Parathyroid adenoma (tissue), 2 donors: Measurements from ENCODE around the gene CUL4A.

Experiments
- H2AFZ ChIP-seq: fragments of 300-600 bp; sonication (generic); one replicate; pipeline ENCODE4 v1.7.0; 2017; ENCODE audit warnings: antibody characterized with exemption, mild to moderate bottlenecking
- H3K27ac ChIP-seq: fragments of 300-600 bp; sonication (generic); one replicate; pipeline ENCODE4 v1.7.0; 2017
- H3K27me3 ChIP-seq: fragments of 300-600 bp; sonication (generic); one replicate; pipeline ENCODE4 v1.7.0; 2017; ENCODE audit warnings: low read length; ENCODE audit not compliant: control insufficient read depth, insufficient read depth
- H3K36me3 ChIP-seq: fragments of 300-600 bp; sonication (generic); one replicate; pipeline ENCODE4 v1.7.0; 2017; ENCODE audit warnings: low read length; ENCODE audit not compliant: control insufficient read depth, insufficient read depth
- H3K4me1 ChIP-seq: fragments of 300-600 bp; sonication (generic); one replicate; pipeline ENCODE4 v1.7.0; 2017; ENCODE audit warnings: control low read depth
- H3K4me2 ChIP-seq: fragments of 300-600 bp; sonication (generic); one replicate; pipeline ENCODE4 v1.7.0; 2017; ENCODE audit warnings: low read length
- H3K4me3 ChIP-seq: fragments of 300-600 bp; sonication (generic); one replicate; pipeline ENCODE4 v1.7.0; 2017; ENCODE audit warnings: low read depth, low read length
- H3K79me2 ChIP-seq: fragments of 300-600 bp; sonication (generic); one replicate; pipeline ENCODE4 v1.7.0; 2017; ENCODE audit warnings: control low read depth
- H3K9ac ChIP-seq: fragments of 300-600 bp; sonication (generic); one replicate; pipeline ENCODE4 v1.7.0; 2017; ENCODE audit warnings: mild to moderate bottlenecking
- H3K9me3 ChIP-seq: fragments of 300-600 bp; sonication (generic); one replicate; pipeline ENCODE4 v1.7.0; 2017; ENCODE audit warnings: low read length; ENCODE audit not compliant: control insufficient read depth
- TF ChIP-seq, protein P1 (sequence below): fragments of 300-600 bp; sonication (generic); IDR thresholded peaks from one replicate; pipeline ENCODE4 v1.7.0; 2017; ENCODE audit warnings: antibody characterized with exemption, mild to moderate bottlenecking
- donor health status: primary hyperparathyroidism.

CUL4A gene

DNA sequence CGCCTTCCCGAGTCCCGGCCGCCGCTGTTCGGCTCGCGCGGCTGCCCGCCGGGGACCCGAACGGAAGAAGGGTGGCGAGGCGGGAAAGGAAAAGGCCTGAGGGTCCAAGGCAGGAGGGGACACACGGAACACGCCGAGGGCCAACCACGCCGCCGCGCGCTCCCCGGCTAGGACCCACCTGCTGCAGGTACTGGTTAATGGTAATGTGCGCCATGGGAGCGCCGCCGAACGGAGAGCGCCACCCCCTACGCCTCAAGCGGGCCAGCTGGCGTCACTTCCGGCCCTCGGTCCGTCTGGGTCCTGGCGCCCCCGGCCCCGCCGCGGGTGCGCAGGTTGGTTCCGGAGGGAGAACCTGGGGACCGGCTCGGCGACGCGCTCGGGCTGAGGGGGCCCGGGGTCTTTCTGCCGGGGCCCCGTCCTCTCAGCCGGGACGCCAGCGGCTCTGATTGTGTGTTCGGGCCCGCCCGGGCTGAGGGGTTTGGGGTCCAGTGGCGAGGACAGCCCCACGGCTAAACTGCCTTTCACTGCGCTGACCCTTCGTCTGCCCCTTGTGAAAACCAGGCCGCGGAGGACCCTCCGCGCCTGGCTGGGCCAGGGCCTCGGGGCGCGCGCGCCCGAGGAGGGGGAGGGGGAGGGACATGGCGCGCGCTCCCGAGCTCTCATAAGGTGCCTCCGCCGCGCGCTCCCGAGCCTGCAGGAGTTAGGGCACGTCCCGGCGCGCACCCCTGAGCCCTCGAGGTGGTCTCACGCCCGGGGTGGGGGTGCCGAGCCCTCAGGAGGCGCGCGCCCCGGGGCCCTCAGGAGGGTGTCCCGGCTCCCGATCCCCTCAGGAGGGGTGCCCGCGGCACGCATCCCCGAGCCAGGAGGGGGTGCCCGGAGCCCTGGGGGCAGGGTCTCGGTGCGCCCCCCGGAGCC, 735 bp upstream of the CUL4A start, which contains the start of gene PCID2:
Gene PCID2, minus strand, starts transcription at position 249 of the 915 bp plus-strand sequence. Its CDS starts 35 bp downstream, at position 214.
- peak within 1 kb of the TSS; percentile 84 for H3K4me3 ChIP-seq
- H2AFZ ChIP-seq: peak within 1 kb of the TSS; percentile 92
- peak within 1 kb of the TSS; percentile 76 for H3K9ac ChIP-seq
- H3K4me1 ChIP-seq: no peaks in the 10 kb centered on the region
- peak within 1 kb of the TSS; percentile 93 for H3K4me2 ChIP-seq
- H3K79me2 ChIP-seq: peaks cover 29% of the 10 kb centered on the region
- peak within 1 kb of the TSS; percentile 94 for H3K27ac ChIP-seq
- no peaks in the 10 kb centered on the region for H3K36me3 ChIP-seq
- TF ChIP-seq, protein P1, sequence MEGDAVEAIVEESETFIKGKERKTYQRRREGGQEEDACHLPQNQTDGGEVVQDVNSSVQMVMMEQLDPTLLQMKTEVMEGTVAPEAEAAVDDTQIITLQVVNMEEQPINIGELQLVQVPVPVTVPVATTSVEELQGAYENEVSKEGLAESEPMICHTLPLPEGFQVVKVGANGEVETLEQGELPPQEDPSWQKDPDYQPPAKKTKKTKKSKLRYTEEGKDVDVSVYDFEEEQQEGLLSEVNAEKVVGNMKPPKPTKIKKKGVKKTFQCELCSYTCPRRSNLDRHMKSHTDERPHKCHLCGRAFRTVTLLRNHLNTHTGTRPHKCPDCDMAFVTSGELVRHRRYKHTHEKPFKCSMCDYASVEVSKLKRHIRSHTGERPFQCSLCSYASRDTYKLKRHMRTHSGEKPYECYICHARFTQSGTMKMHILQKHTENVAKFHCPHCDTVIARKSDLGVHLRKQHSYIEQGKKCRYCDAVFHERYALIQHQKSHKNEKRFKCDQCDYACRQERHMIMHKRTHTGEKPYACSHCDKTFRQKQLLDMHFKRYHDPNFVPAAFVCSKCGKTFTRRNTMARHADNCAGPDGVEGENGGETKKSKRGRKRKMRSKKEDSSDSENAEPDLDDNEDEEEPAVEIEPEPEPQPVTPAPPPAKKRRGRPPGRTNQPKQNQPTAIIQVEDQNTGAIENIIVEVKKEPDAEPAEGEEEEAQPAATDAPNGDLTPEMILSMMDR: no peak
- H3K9me3 ChIP-seq: no peaks in the 10 kb centered on the region
- H3K27me3 ChIP-seq: no peaks in the 10 kb centered on the region

DNA sequence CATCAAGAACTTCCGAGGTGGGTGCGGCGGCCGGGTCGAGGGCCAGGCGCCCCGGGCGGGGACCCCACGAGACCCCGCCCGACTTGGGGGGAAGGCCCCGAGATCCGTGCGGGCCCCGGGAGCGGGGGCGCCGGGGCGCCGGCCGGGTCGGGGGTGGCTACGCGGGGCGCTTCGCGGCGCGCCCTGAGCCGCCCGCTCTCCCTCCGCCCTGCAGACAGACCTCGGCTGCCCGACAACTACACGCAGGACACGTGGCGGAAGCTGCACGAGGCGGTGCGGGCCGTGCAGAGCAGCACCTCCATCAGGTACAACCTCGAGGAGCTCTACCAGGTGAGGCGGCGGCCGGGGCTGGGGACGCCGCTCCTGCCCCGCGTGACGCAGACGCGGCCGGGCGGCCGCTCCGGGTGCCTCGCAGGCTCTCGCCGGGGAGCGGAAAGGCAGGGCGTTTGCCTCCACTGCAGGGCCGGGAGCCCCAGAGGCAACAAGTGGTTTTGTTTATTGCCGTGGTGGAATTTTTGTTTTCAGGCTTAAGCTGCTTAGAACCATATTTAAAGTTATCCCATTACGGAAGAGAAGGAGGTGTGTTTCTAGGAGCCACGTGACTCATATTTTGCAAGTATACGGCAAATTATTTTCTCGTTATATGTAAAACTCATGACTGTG, 477 bp downstream of the CUL4A start:
- peak overlapping the region; percentile 72 for H3K4me3 ChIP-seq
- no peak overlapping the region for H3K27ac ChIP-seq
- H2AFZ ChIP-seq: peak overlapping the region; percentile 63
- no peaks in the 10 kb centered on the region for H3K9me3 ChIP-seq
- H3K79me2 ChIP-seq: peaks cover 22% of the 10 kb centered on the region
- H3K4me2 ChIP-seq: peak overlapping the region; percentile 48
- H3K9ac ChIP-seq: no peak overlapping the region
- TF ChIP-seq, protein P1: no peak
- H3K27me3 ChIP-seq: no peaks in the 10 kb centered on the region
- no peaks in the 10 kb centered on the region for H3K4me1 ChIP-seq
- no peaks in the 10 kb centered on the region for H3K36me3 ChIP-seq

DNA sequence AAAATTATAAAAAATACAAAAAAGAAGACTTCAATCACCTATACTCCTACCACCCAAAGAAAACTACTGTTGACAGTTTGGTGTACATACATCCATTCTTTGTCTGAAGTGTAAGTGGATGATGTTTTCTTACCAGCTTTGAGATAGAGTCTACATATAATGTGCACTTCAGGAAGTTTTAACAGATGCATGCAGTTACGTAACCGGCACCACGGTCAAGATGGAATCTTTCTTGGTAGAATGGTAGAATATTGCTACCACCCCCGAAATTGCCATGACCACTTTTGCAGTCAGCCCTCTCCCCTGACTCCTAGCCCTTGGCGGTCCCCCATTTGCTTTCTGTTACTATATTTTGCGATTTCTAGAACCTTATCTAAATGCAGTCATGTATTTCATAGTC, 1.4 kb downstream of the CUL4A start:
- Histone ChIP-seq H3K4me1 (peaks cover 5% of the 10 kb centered on the region), H3K4me2 (no peak overlapping the region), H3K27me3 (no peaks in the 10 kb centered on the region), H3K9me3 (no peaks in the 10 kb centered on the region), H3K36me3 (no peaks in the 10 kb centered on the region), H3K79me2 (peaks cover 22% of the 10 kb centered on the region), H2AFZ (no peak overlapping the region), H3K27ac (no peak overlapping the region), H3K4me3 (no peak overlapping the region), H3K9ac (no peak overlapping the region)
- TF ChIP-seq, protein P1: no peak

DNA sequence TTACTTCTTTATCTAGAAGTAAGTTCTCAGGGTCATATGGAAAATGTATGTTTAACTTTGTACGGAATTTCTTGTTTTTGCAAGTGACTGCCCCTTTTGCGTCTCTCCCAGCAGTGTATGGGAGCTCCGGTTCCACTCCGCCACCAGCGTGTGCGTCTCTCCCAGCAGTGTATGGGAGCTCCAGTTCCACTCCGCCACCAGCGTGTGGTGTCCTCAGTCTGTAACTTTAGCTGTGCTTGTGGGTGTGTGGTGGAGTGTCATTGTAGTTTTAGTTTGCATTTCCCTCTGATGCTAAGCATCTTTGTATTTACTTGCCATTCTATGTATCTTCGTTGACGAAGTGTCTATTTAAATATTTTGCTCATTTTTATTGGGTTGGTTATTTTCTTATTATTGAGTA, 2.4 kb downstream of the CUL4A start:
- Histone ChIP-seq H3K4me3 (no peak overlapping the region), H3K36me3 (no peaks in the 10 kb centered on the region), H2AFZ (no peak overlapping the region), H3K79me2 (peaks cover 18% of the 10 kb centered on the region), H3K27ac (no peak overlapping the region), H3K9ac (no peak overlapping the region), H3K27me3 (no peaks in the 10 kb centered on the region), H3K4me2 (no peak overlapping the region), H3K9me3 (no peaks in the 10 kb centered on the region), H3K4me1 (peaks cover 12% of the 10 kb centered on the region)
- TF ChIP-seq, protein P1: no peak
